DOHH2 (cell line): Measurements from ENCODE around the gene SYNE3.

ENCODE experiments used
- CTCF ChIP-seq: fragments of 200-600 bp; sonication (generic); IDR thresholded peaks from one replicate; pipeline ENCODE4 v1.5.1; 2014; ENCODE audit warnings: antibody characterized with exemption, mild to moderate bottlenecking, low read depth, low read length; ENCODE audit not compliant: poor library complexity, severe bottlenecking
- EZH2phosphoT487 ChIP-seq: fragments of 200-600 bp; sonication (generic); IDR thresholded peaks from 2 replicates; pipeline ENCODE4 v1.6.1; 2017; ENCODE audit warnings: borderline replicate concordance, mild to moderate bottlenecking, antibody characterized with exemption, low read length, moderate library complexity, mixed read lengths

GRCh38 chr14:95489214-95490137, 27.0 kb downstream of the SYNE3 start:
- TF ChIP-seq EZH2phosphoT487 (no peak), CTCF (no peak)
